HEK293 (cell line): ENCODE results near the gene SLC30A1.

ENCODE experiments used
- CTCF ChIA-PET: fragments of 350-600 bp; formaldehyde crosslinking; extraction: SDS; loops from one replicate; lab custom pipeline; 2021; ENCODE audit warnings: antibody characterized with exemption; lab: Yijun Ruan, JAX
- POLR2A ChIA-PET: fragments of 300-600 bp; formaldehyde crosslinking; extraction: SDS; loops from one replicate; lab custom pipeline; 2020; ENCODE audit warnings: antibody characterized with exemption, inconsistent platforms; lab: Yijun Ruan, JAX
- H3K27ac ChIP-seq: fragments of 200-500 bp; sonication (Bioruptor generic); 2 replicates; pipeline ENCODE4 v1.5.1; 2014; ENCODE audit warnings: low read depth, low read length, control low read depth, inconsistent platforms; ENCODE audit errors: extremely low read depth
- H3K36me3 ChIP-seq, 2 experiments: fragments of 200-500 bp in 1 of 2; sonication (Bioruptor generic) in 1 of 2; 1 replicate in 1 of 2; 2 replicates in 1 of 2; pipeline ENCODE4 v1.5.1; 2014 to 2017; ENCODE audit warnings: inconsistent platforms in 2 of 2, low read length in 2 of 2; ENCODE audit not compliant: control insufficient read depth in 2 of 2, insufficient read depth in 1 of 2
- H3K4me1 ChIP-seq: fragments of 200-500 bp; sonication (Bioruptor generic); 2 replicates; pipeline ENCODE4 v1.5.1; 2014; ENCODE audit warnings: mild to moderate bottlenecking, low read length, inconsistent platforms; ENCODE audit not compliant: control insufficient read depth, insufficient read depth
- H3K4me3 ChIP-seq: 2 replicates; pipeline ENCODE4 v1.5.1; 2011; ENCODE audit warnings: low read depth, mild to moderate bottlenecking, control low read depth, low read length, moderate library complexity
- H3K9me3 ChIP-seq: fragments of 200-500 bp; sonication (Bioruptor generic); 2 replicates; pipeline ENCODE4 v1.5.1; 2014; ENCODE audit warnings: low read depth, low read length, inconsistent platforms; ENCODE audit not compliant: control insufficient read depth, insufficient read depth
- MYNN ChIP-seq: fragments of 450-650 bp; formaldehyde crosslinking; IDR thresholded peaks from 2 replicates; pipeline ENCODE4 v1.5.1; 2016; ENCODE audit warnings: missing biosample characterization, missing genetic modification characterization, borderline replicate concordance
- SCRT2 ChIP-seq: fragments of 450-650 bp; formaldehyde crosslinking; IDR thresholded peaks from 2 replicates; pipeline ENCODE4 v1.5.1; 2016; ENCODE audit warnings: missing biosample characterization, missing genetic modification characterization
- ZBTB1 ChIP-seq: fragments of 450-650 bp; formaldehyde crosslinking; IDR thresholded peaks from 2 replicates; pipeline ENCODE4 v1.5.1; 2016; ENCODE audit warnings: missing biosample characterization, missing genetic modification characterization
- ZBTB7A ChIP-seq: fragments of 450-650 bp; formaldehyde crosslinking; IDR thresholded peaks from 2 replicates; pipeline ENCODE4 v1.5.1; 2016; ENCODE audit warnings: low read depth, missing biosample characterization, missing genetic modification characterization
- ZNF10 ChIP-seq: fragments of 450-650 bp; formaldehyde crosslinking; IDR thresholded peaks from 2 replicates; pipeline ENCODE4 v1.5.1; 2017; ENCODE audit warnings: missing biosample characterization, missing genetic modification characterization
- ZNF148 ChIP-seq: fragments of 450-650 bp; formaldehyde crosslinking; IDR thresholded peaks from 2 replicates; pipeline ENCODE4 v1.5.0; 2017; ENCODE audit warnings: missing biosample characterization, missing genetic modification characterization, borderline replicate concordance
- ZNF292 ChIP-seq: fragments of 450-650 bp; formaldehyde crosslinking; IDR thresholded peaks from 2 replicates; pipeline ENCODE4 v1.5.1; 2016; ENCODE audit warnings: low read depth, missing biosample characterization, missing genetic modification characterization, borderline replicate concordance
- ZNF449 ChIP-seq: fragments of 450-650 bp; formaldehyde crosslinking; IDR thresholded peaks from 2 replicates; pipeline ENCODE4 v1.5.1; 2017; ENCODE audit warnings: missing biosample characterization, mild to moderate bottlenecking, missing genetic modification characterization, moderate library complexity
- ZNF518A ChIP-seq: fragments of 450-650 bp; formaldehyde crosslinking; conservative IDR thresholded peaks from 2 replicates; pipeline ENCODE4 v1.5.1; 2016; ENCODE audit warnings: low read depth, missing biosample characterization, missing genetic modification characterization
- ZNF521 ChIP-seq: fragments of 450-650 bp; formaldehyde crosslinking; IDR thresholded peaks from 2 replicates; pipeline ENCODE4 v1.5.1; 2017; ENCODE audit warnings: missing biosample characterization, mild to moderate bottlenecking, missing genetic modification characterization
- ZNF529 ChIP-seq: fragments of 450-650 bp; formaldehyde crosslinking; IDR thresholded peaks from 2 replicates; pipeline ENCODE4 v1.5.1; 2017; ENCODE audit warnings: missing genetic modification characterization, missing biosample characterization; ENCODE audit not compliant: insufficient replicate concordance
- ZNF544 ChIP-seq: fragments of 450-650 bp; formaldehyde crosslinking; IDR thresholded peaks from 2 replicates; pipeline ENCODE4 v1.5.0; 2017; ENCODE audit warnings: missing biosample characterization, missing genetic modification characterization
- ZNF596 ChIP-seq: fragments of 450-650 bp; IDR thresholded peaks from 2 replicates; pipeline ENCODE4 v1.5.0; 2018; ENCODE audit warnings: missing biosample characterization, mild to moderate bottlenecking, missing genetic modification characterization, moderate library complexity
- ZNF626 ChIP-seq: fragments of 450-650 bp; sonication (Bioruptor Pico); formaldehyde crosslinking; IDR thresholded peaks from 2 replicates; pipeline ENCODE4 v1.5.1; 2018; ENCODE audit warnings: missing biosample characterization, missing genetic modification characterization, inconsistent platforms
- ZNF701 ChIP-seq: fragments of 450-650 bp; formaldehyde crosslinking; IDR thresholded peaks from 2 replicates; pipeline ENCODE4 v1.5.1; 2016; ENCODE audit warnings: missing biosample characterization, missing genetic modification characterization
- ZNF707 ChIP-seq: fragments of 450-650 bp; formaldehyde crosslinking; IDR thresholded peaks from 2 replicates; pipeline ENCODE4 v1.5.1; 2016; ENCODE audit warnings: missing biosample characterization, missing genetic modification characterization
- ZSCAN5A ChIP-seq: fragments of 450-650 bp; formaldehyde crosslinking; IDR thresholded peaks from 2 replicates; pipeline ENCODE4 v1.5.1; 2016; ENCODE audit warnings: missing biosample characterization, missing genetic modification characterization

The SLC30A1 gene

GRCh38 chr1:211557894-211558625 lies 20.9 kb downstream of the SLC30A1 start (continued):
- no peak for TF ChIP-seq MYNN

- Histone ChIP-seq H3K27ac (no peak overlapping the region), H3K4me3 (no peak overlapping the region), H3K36me3 (no peaks in the 10 kb centered on the region), H3K4me1 (no peaks in the 10 kb centered on the region), H3K9me3 (no peaks in the 10 kb centered on the region)
- ChIA-PET POLR2A (no interaction called here), CTCF (interaction anchor here (0.9 to 1.0 kb wide), 2 partner anchors 8 to 10 kb away, joined by 3 read pairs; no protein-coding TSS in a partner anchor)
- TF ChIP-seq ZNF518A (tag by site-specific recombination) = no peak
- TF ChIP-seq ZNF707 (tag by site-specific recombination) = no peak
- no peak for TF ChIP-seq ZNF449
- no peak for TF ChIP-seq ZNF10 (tag by site-specific recombination)
- TF ChIP-seq ZBTB1 (tag by site-specific recombination) = no peak
- no peak for TF ChIP-seq ZBTB7A (tag by site-specific recombination)
- no peak for TF ChIP-seq ZSCAN5A (tag by site-specific recombination)
- TF ChIP-seq ZNF148 (tag by site-specific recombination) = no peak
- TF ChIP-seq ZNF529 (tag by site-specific recombination) = no peak
- no peak for TF ChIP-seq ZNF596 (tag by site-specific recombination)
- TF ChIP-seq ZNF544 (tag by site-specific recombination) = no peak
- no peak for TF ChIP-seq ZNF626 (tag by site-specific recombination)
- TF ChIP-seq ZNF292 (tag by site-specific recombination) = no peak
- TF ChIP-seq ZNF521 (tag by site-specific recombination) = no peak
- no peak for TF ChIP-seq ZNF701 (tag by site-specific recombination)
- TF ChIP-seq SCRT2 (tag by site-specific recombination) = no peak
Measured at GRCh38 chr1:211553549-211553948, 25.4 kb downstream of the SLC30A1 start.
